ENCODE data around the gene FAM3C.
"Not testable (repeated sequence)": the region's sequence is repeated elsewhere in the genome, so short reads cannot be mapped to it uniquely, and the experiment has no call there.

The FAM3C gene

GRCh38 chr7:121395961-121396757 is at the start of gene FAM3C:
Gene FAM3C (minus strand): TSS chr7:121396308. CDS start chr7:121382969, 13,339 bp downstream.
- FAIRE-seq = no peak

- no peak for FAIRE-seq
Measured at GRCh38 chr7:121442845-121443244, 46.7 kb upstream of the FAM3C start.

- no peak for FAIRE-seq
Measured at GRCh38 chr7:121440857-121441503, 44.9 kb upstream of the FAM3C start.

- not testable (repeated sequence) for FAIRE-seq
Measured at GRCh38 chr7:121438043-121438955, 42.2 kb upstream of the FAM3C start.

- FAIRE-seq = no peak
Measured at GRCh38 chr7:121437470-121437869, 41.4 kb upstream of the FAM3C start.

- no peak for FAIRE-seq
Measured at GRCh38 chr7:121436688-121437087, 40.6 kb upstream of the FAM3C start.

- FAIRE-seq = no peak
Measured at GRCh38 chr7:121436136-121436535, 40.0 kb upstream of the FAM3C start.

GRCh38 chr7:121433775-121434174 is 37.7 kb upstream of the FAM3C start:
- FAIRE-seq = no peak

GRCh38 chr7:121432486-121432885 is 36.4 kb upstream of the FAM3C start:
- not testable (repeated sequence) for FAIRE-seq

GRCh38 chr7:121431996-121432395 is 35.9 kb upstream of the FAM3C start:
- no peak for FAIRE-seq

- no peak for FAIRE-seq
Measured at GRCh38 chr7:121431389-121431995, 35.4 kb upstream of the FAM3C start.

- FAIRE-seq = no peak
Measured at GRCh38 chr7:121430558-121430957, 34.5 kb upstream of the FAM3C start.

GRCh38 chr7:121429798-121430197 is 33.7 kb upstream of the FAM3C start:
- no peak for FAIRE-seq

- no peak for FAIRE-seq
Measured at GRCh38 chr7:121428855-121429489, 32.9 kb upstream of the FAM3C start.

GRCh38 chr7:121421743-121422142 is 25.6 kb upstream of the FAM3C start:
- FAIRE-seq = not testable (repeated sequence)

- no peak for FAIRE-seq
Measured at GRCh38 chr7:121420976-121421375, 24.9 kb upstream of the FAM3C start.

GRCh38 chr7:121419201-121420148 is 23.4 kb upstream of the FAM3C start:
- no peak for FAIRE-seq

- FAIRE-seq = no peak
Measured at GRCh38 chr7:121416533-121416932, 20.4 kb upstream of the FAM3C start.

GRCh38 chr7:121414436-121414835 is 18.3 kb upstream of the FAM3C start:
- FAIRE-seq = no peak

GRCh38 chr7:121411597-121411979 is 15.5 kb upstream of the FAM3C start:
- no peak for FAIRE-seq

Measured in A204.1 (cell line).